HepG2 (cell line): Measurements from ENCODE around the gene SPOP. TPM values are rescaled to one million over a fixed set of nuclear protein-coding genes. Genes with fewer than 3 reads are reported as not detected.

Experiments used
- FOXC1 ChIP-seq: sonication (generic); formaldehyde crosslinking; IDR thresholded peaks from 2 replicates; pipeline ENCODE4 v1.8.0; 2022; ENCODE audit warnings: mild to moderate bottlenecking, missing genetic modification reagents, borderline replicate concordance
- HIVEP1 ChIP-seq: sonication (generic); formaldehyde crosslinking; IDR thresholded peaks from 2 replicates; pipeline ENCODE4 v1.4.0; 2020; ENCODE audit warnings: mild to moderate bottlenecking, missing genetic modification reagents
- HOXA7 ChIP-seq: sonication (generic); formaldehyde crosslinking; IDR thresholded peaks from 2 replicates; pipeline ENCODE4 v1.8.1; 2022; ENCODE audit warnings: mild to moderate bottlenecking, missing genetic modification reagents, moderate library complexity
- JARID2 ChIP-seq: sonication (generic); formaldehyde crosslinking; IDR thresholded peaks from 2 replicates; pipeline ENCODE4 v1.8.1; 2023; ENCODE audit warnings: missing genetic modification reagents, inconsistent platforms; ENCODE audit not compliant: insufficient replicate concordance
- KDM4B ChIP-seq: sonication (generic); formaldehyde crosslinking; IDR thresholded peaks from 2 replicates; pipeline ENCODE4 v1.4.0; 2020; ENCODE audit warnings: missing genetic modification reagents
- KMT2A ChIP-seq: sonication (generic); formaldehyde crosslinking; IDR thresholded peaks from 2 replicates; pipeline ENCODE4 v1.4.0; 2020; ENCODE audit warnings: missing genetic modification reagents
- KMT2B ChIP-seq: IDR thresholded peaks from 2 replicates; pipeline ENCODE4 v1.6.1; 2016; ENCODE audit warnings: missing genetic modification reagents, missing compliant biosample characterization
- MAFG ChIP-seq: sonication (generic); formaldehyde crosslinking; IDR thresholded peaks from 2 replicates; pipeline ENCODE4 v1.5.1; 2020; ENCODE audit warnings: mild to moderate bottlenecking, missing genetic modification reagents
- NCOR1 ChIP-seq: fragments of 200-600 bp; sonication (generic); IDR thresholded peaks from 2 replicates; pipeline ENCODE4 v1.7.0; 2017; ENCODE audit warnings: antibody characterized with exemption, low read length, borderline replicate concordance
- PAF1 ChIP-seq: IDR thresholded peaks from 2 replicates; pipeline ENCODE4 v1.6.1; 2016; ENCODE audit warnings: missing genetic modification reagents, missing compliant biosample characterization
- PCBP2 ChIP-seq: fragments of 200-400 bp; formaldehyde crosslinking; optimal IDR thresholded peaks from 2 replicates; pipeline ENCODE3; 2018; ENCODE audit warnings: low read length, low read depth; ENCODE audit not compliant: poor library complexity, severe bottlenecking
- RARG ChIP-seq: sonication (generic); formaldehyde crosslinking; IDR thresholded peaks from 2 replicates; pipeline ENCODE4 v1.4.0; 2020; ENCODE audit warnings: low read depth, mild to moderate bottlenecking, missing genetic modification reagents
- TP53 ChIP-seq: sonication (generic); formaldehyde crosslinking; conservative IDR thresholded peaks from 2 replicates; pipeline ENCODE4 v1.4.0; 2020; ENCODE audit warnings: missing genetic modification reagents
- ZBTB7B ChIP-seq: sonication (generic); formaldehyde crosslinking; IDR thresholded peaks from 2 replicates; pipeline ENCODE4 v1.4.0; 2020; ENCODE audit warnings: missing genetic modification reagents
- ZMAT3 ChIP-seq: sonication (generic); formaldehyde crosslinking; conservative IDR thresholded peaks from 2 replicates; pipeline ENCODE4 v1.7.0; 2021; ENCODE audit warnings: missing genetic modification reagents
- ZNF124 ChIP-seq: sonication (generic); formaldehyde crosslinking; IDR thresholded peaks from 2 replicates; pipeline ENCODE4 v1.4.0; 2020; ENCODE audit warnings: missing genetic modification reagents
- ZNF431 ChIP-seq: sonication (generic); formaldehyde crosslinking; IDR thresholded peaks from 2 replicates; pipeline ENCODE4 v1.9.0; 2022; ENCODE audit warnings: missing genetic modification reagents, low read depth, mild to moderate bottlenecking, borderline replicate concordance
- ZNF510 ChIP-seq: sonication (generic); formaldehyde crosslinking; IDR thresholded peaks from 2 replicates; pipeline ENCODE4 v1.4.0; 2020; ENCODE audit warnings: low read depth, mild to moderate bottlenecking, missing genetic modification reagents
- ZNF589 ChIP-seq: sonication (generic); formaldehyde crosslinking; conservative IDR thresholded peaks from 2 replicates; pipeline ENCODE4 v1.8.0; 2022; ENCODE audit warnings: mild to moderate bottlenecking, moderate library complexity, missing genetic modification reagents
- ZNF629 ChIP-seq: sonication (generic); formaldehyde crosslinking; conservative IDR thresholded peaks from 2 replicates; pipeline ENCODE4 v1.5.0; 2020; ENCODE audit warnings: missing genetic modification reagents
- polyA plus RNA-seq, 8 experiments: library from polyadenylated mRNA; depleted of rRNA in 3 of 8; stranded (reverse) in 7 of 8; unstranded in 1 of 8; fragments of >200 nt; fragmentation: Illumina TruSeq in 4 of 8; extraction: Trizol in 4 of 8; gene quantifications; 2 replicates each; pipeline versions ENCODE4 v1.2.1 to v1.2.3, GENCODE V29; 2011 to 2016; ENCODE audit warnings: low read depth in 4 of 8, missing spikeins in 1 of 8, mixed read lengths in 1 of 8; ENCODE audit not compliant: insufficient read depth in 1 of 8
- total RNA-seq, 5 experiments: library from RNA; depleted of rRNA; stranded (reverse); fragments of >200 nt; fragmentation: Illumina TruSeq; extraction: Trizol; gene quantifications; 2 replicates each; pipeline ENCODE4 v1.2.3, GENCODE V29; 2016; ENCODE audit warnings: low read depth in 1 of 5
- TF ChIP-seq, protein P1 (sequence below): sonication (generic); formaldehyde crosslinking; IDR thresholded peaks from 2 replicates; pipeline ENCODE4 v1.5.1; 2020; ENCODE audit warnings: mild to moderate bottlenecking, missing genetic modification reagents, moderate library complexity
- TF ChIP-seq, protein P2 (sequence below): sonication (generic); formaldehyde crosslinking; IDR thresholded peaks from 2 replicates; pipeline ENCODE4 v1.5.1; 2020; ENCODE audit warnings: missing genetic modification reagents, mild to moderate bottlenecking, borderline replicate concordance
- TF ChIP-seq, protein P3 (sequence below): sonication (generic); formaldehyde crosslinking; IDR thresholded peaks from 2 replicates; pipeline ENCODE4 v1.5.0; 2020; ENCODE audit warnings: mild to moderate bottlenecking, missing genetic modification reagents
- TF ChIP-seq, protein P4 (sequence below), 2 experiments: fragments of 450-650 bp in 1 of 2; sonication (generic) in 1 of 2; formaldehyde crosslinking; IDR thresholded peaks; 2 replicates each; pipeline versions ENCODE4 v1.5.0 to v1.8.0; 2020 to 2022; ENCODE audit warnings: mild to moderate bottlenecking in 1 of 2, missing genetic modification reagents in 1 of 2

The SPOP gene
- total and polyA plus RNA-seq, 2 of the 13 experiments (the other 11 are each of a cell fraction or from before 2014, with no cell fraction given), result 52.8 to 60.8 TPM

DNA sequence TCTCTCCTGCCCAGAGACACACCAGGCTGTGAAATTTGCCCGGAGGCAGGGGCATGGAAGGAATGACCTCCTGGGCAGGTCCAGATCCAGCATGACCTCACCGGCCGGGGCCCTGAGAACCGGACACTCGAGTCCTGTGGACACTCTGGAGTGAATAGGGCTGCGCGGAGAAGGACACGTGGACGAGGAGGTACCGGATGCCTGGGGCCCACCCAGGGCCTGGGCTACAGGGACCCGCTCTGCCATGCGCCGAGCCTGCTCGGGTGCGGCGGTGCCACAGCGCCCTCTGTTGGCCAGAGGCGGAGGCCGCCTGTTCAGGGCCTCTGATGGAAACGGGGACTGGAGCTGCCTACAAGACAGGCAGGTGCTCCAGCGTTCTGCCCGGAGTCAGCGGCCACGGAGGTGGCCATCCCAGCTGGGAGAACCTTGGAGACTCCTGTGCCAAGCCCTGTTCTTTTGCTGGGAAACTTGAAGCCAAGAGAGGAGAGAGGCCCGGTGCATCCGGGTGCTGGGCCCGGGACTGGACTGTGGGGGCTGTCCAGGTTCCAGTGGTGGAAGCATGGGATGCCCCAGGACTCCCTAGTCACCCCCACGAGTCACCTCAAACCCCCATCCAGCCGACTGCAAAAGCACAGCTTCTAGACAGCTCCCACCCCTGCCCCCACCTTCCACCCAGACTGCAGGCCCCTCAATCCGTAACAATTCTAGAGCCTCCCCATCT, 121.5 kb downstream of the SPOP start (continued):
- TF ChIP-seq PCBP2 (no peak), ZMAT3 (CRISPR knock-in tag) (peak; percentile 76; the same call in 1 of the 2 replicates), ZNF589 (CRISPR knock-in tag) (no peak), NCOR1 (no peak), HIVEP1 (CRISPR knock-in tag) (no peak), ZNF629 (CRISPR knock-in tag) (no peak), HOXA7 (CRISPR knock-in tag) (no peak), JARID2 (no peak), TP53 (no peak), ZNF431 (CRISPR knock-in tag) (no peak), MAFG (CRISPR knock-in tag) (peak; percentile 24; the same call in 1 of the 2 replicates), FOXC1 (peak; percentile 76; the same call in 1 of the 2 replicates), ZNF510 (CRISPR knock-in tag) (0 out of 2 replicates have a peak, but pooled peaks have one; percentile 68), ZBTB7B (CRISPR knock-in tag) (peak; percentile 92), PAF1 (CRISPR knock-in tag) (no peak), ZNF124 (CRISPR knock-in tag) (peak; percentile 84), KDM4B (peak; percentile 58; the same call in 1 of the 2 replicates), RARG (CRISPR knock-in tag) (no peak), KMT2A (CRISPR knock-in tag) (no peak), KMT2B (CRISPR knock-in tag) (0 out of 2 replicates have a peak, but pooled peaks have one; percentile 44)
- TF ChIP-seq, protein P1, sequence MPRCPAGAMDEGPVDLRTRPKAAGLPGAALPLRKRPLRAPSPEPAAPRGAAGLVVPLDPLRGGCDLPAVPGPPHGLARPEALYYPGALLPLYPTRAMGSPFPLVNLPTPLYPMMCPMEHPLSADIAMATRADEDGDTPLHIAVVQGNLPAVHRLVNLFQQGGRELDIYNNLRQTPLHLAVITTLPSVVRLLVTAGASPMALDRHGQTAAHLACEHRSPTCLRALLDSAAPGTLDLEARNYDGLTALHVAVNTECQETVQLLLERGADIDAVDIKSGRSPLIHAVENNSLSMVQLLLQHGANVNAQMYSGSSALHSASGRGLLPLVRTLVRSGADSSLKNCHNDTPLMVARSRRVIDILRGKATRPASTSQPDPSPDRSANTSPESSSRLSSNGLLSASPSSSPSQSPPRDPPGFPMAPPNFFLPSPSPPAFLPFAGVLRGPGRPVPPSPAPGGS (CRISPR knock-in tag), result peak; percentile 74; the same call in 1 of the 2 replicates
- TF ChIP-seq, protein P2, sequence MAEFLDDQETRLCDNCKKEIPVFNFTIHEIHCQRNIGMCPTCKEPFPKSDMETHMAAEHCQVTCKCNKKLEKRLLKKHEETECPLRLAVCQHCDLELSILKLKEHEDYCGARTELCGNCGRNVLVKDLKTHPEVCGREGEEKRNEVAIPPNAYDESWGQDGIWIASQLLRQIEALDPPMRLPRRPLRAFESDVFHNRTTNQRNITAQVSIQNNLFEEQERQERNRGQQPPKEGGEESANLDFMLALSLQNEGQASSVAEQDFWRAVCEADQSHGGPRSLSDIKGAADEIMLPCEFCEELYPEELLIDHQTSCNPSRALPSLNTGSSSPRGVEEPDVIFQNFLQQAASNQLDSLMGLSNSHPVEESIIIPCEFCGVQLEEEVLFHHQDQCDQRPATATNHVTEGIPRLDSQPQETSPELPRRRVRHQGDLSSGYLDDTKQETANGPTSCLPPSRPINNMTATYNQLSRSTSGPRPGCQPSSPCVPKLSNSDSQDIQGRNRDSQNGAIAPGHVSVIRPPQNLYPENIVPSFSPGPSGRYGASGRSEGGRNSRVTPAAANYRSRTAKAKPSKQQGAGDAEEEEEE, result no peak; the same call in 1 of the 2 replicates
- TF ChIP-seq, protein P3, sequence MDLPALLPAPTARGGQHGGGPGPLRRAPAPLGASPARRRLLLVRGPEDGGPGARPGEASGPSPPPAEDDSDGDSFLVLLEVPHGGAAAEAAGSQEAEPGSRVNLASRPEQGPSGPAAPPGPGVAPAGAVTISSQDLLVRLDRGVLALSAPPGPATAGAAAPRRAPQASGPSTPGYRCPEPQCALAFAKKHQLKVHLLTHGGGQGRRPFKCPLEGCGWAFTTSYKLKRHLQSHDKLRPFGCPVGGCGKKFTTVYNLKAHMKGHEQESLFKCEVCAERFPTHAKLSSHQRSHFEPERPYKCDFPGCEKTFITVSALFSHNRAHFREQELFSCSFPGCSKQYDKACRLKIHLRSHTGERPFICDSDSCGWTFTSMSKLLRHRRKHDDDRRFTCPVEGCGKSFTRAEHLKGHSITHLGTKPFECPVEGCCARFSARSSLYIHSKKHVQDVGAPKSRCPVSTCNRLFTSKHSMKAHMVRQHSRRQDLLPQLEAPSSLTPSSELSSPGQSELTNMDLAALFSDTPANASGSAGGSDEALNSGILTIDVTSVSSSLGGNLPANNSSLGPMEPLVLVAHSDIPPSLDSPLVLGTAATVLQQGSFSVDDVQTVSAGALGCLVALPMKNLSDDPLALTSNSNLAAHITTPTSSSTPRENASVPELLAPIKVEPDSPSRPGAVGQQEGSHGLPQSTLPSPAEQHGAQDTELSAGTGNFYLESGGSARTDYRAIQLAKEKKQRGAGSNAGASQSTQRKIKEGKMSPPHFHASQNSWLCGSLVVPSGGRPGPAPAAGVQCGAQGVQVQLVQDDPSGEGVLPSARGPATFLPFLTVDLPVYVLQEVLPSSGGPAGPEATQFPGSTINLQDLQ, result no peak
- TF ChIP-seq, protein P4, sequence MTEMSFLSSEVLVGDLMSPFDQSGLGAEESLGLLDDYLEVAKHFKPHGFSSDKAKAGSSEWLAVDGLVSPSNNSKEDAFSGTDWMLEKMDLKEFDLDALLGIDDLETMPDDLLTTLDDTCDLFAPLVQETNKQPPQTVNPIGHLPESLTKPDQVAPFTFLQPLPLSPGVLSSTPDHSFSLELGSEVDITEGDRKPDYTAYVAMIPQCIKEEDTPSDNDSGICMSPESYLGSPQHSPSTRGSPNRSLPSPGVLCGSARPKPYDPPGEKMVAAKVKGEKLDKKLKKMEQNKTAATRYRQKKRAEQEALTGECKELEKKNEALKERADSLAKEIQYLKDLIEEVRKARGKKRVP (CRISPR knock-in tag; IDR thresholded peaks at IDR 0.05), result no peak
